Ascending aorta (tissue), 2 donors: ENCODE measurements around the gene SIGLECL1. TPM values are rescaled to one million over a fixed set of nuclear protein-coding genes. Genes with fewer than 3 reads are reported as not detected.

Experiments
- DNase-seq, 2 donors: peaks; one replicate each; pipeline ENCODE4 v3.0.0-alpha.2; 2019; ENCODE audit warnings: low spot score in 2 of 2
- H3K27ac ChIP-seq, 2 donors: fragments of 200-600 bp; sonication (generic); one replicate each; pipeline ENCODE4 v1.5.1; 2016 to 2017; ENCODE audit warnings: mild to moderate bottlenecking in 1 of 2
- H3K27me3 ChIP-seq: fragments of 200-600 bp; sonication (generic); one replicate; pipeline ENCODE4 v1.5.1; 2017
- H3K36me3 ChIP-seq, 2 donors: fragments of 200-600 bp; sonication (generic); one replicate each; pipeline ENCODE4 v1.5.1; 2016
- H3K4me1 ChIP-seq, 2 donors: fragments of 200-600 bp; sonication (generic); one replicate each; pipeline ENCODE4 v1.5.1; 2016 to 2017; ENCODE audit warnings: mild to moderate bottlenecking in 1 of 2
- H3K4me3 ChIP-seq, 2 donors: fragments of 200-600 bp; sonication (generic); one replicate each; pipeline ENCODE4 v1.5.1; 2016 to 2017; ENCODE audit warnings: mild to moderate bottlenecking in 1 of 2
- H3K9me3 ChIP-seq, 2 donors: fragments of 200-600 bp; sonication (generic); one replicate each; pipeline ENCODE4 v1.5.1; 2016
- CTCF ChIP-seq, 3 experiments: fragments of 200-600 bp in 2 of 3; fragments of 450-650 bp in 1 of 3; sonication (generic) in 2 of 3; IDR thresholded peaks; one replicate each; pipeline ENCODE4 v1.5.1; 2016 to 2019; ENCODE audit warnings: antibody characterized with exemption in 3 of 3, mild to moderate bottlenecking in 1 of 3, moderate library complexity in 1 of 3
- intact Hi-C: fragments of 100-400 bp; cut with DNase I; formaldehyde crosslinking; loops from one replicate; pipeline ENCODE4 v1.15.1; 2023
- total RNA-seq: library from RNA; depleted of rRNA; stranded (reverse); fragments of >200 nt; gene quantifications from one replicate; pipeline ENCODE4 v1.1.0, GENCODE V29; 2016

SIGLECL1 gene
- total RNA-seq, 1 donor from 2014 or later, result not detected

GRCh38 chr19:51294211-51294976 lies 43.5 kb downstream of the SIGLECL1 start:
- no peaks in the 10 kb centered on the region for H3K27me3 ChIP-seq
- DNase-seq, result no peak

DNA sequence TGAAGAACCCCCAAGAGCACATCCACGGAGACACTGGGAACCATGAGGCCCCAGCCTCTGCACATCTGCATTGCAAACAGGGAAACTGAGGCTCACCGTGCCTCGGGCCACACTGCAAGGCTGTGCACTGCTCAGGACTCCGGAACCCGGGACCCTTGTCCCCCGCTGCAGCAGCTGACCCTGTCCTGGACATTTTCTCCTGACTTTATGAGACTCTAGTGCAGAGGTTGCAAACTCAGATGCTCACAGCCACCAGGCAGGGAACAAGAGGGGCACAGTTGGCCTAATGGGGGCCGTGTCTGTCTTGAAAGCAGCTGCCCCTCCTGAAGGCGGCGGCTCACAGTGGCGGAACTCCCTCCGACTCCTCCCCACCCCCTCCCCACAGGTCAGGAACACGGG lies 44.1 kb downstream of the SIGLECL1 start:
- DNase-seq, result no peak
- TF ChIP-seq CTCF (IDR thresholded peaks at IDR 0.05), result no peak
- Histone ChIP-seq H3K27ac (no peak overlapping the region), H3K27me3 (no peaks in the 10 kb centered on the region), H3K9me3 (no peaks in the 10 kb centered on the region), H3K4me1 (no peaks in the 10 kb centered on the region), H3K36me3 (no peaks in the 10 kb centered on the region), H3K4me3 (no peak overlapping the region)
- intact Hi-C loops, result no loop called here

More at GRCh38 chr19:51294211-51294976, 43.5 kb downstream of the SIGLECL1 start:
- no peak for TF ChIP-seq CTCF (IDR thresholded peaks at IDR 0.05)
- Histone ChIP-seq H3K9me3 (no peaks in the 10 kb centered on the region), H3K36me3 (no peaks in the 10 kb centered on the region), H3K4me3 (no peak overlapping the region), H3K4me1 (no peaks in the 10 kb centered on the region), H3K27ac (no peak overlapping the region)
- intact Hi-C loops, result no loop called here

DNA sequence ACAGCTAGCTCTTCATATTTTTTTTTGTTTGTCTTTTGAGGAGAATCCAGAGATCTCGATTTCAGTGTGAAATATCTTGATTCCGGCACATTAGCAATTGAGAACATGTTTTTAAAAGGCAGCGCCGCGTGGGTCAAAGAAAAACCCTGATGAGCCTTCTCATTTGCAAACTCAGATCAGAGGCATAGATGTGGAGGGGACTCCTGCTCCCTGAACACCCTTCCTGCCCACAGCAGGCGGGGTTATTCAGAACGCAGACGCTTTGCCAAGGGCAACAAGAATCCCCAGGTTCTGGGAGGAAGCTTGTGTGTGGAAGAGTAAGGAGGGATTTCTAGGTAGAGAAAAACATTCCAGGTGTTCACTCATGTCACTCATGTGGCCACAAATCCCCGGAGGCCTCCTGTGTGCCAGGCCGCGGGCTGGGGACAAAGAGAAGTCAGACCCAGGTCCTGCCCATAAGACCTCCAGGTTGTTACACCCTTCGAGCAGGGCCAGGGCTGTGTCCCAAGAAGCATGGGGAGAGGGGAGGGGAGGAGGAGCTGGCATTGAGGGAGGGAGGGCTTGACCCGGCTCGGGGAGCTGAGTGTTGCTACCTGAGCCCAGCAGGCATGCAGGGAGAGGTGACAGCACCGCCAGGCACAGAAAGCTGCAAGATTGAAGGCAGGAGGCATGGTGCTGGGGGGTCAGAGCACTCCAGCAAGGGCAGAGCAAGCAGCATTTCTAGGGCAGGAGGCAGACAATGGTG lies 44.7 kb downstream of the SIGLECL1 start:
- H3K4me1 ChIP-seq, result no peaks in the 10 kb centered on the region
- no peak for TF ChIP-seq CTCF (IDR thresholded peaks at IDR 0.05)
- no peak for DNase-seq
- no peaks in the 10 kb centered on the region for H3K9me3 ChIP-seq
- intact Hi-C loops, result no loop called here
- H3K27me3 ChIP-seq, result no peaks in the 10 kb centered on the region
- H3K4me3 ChIP-seq, result no peak overlapping the region
- H3K36me3 ChIP-seq, result no peaks in the 10 kb centered on the region
- H3K27ac ChIP-seq, result no peak overlapping the region

GRCh38 chr19:51296336-51297093 lies 45.6 kb downstream of the SIGLECL1 start:
- intact Hi-C loops, result no loop called here
- no peaks in the 10 kb centered on the region for H3K36me3 ChIP-seq
- no peaks in the 10 kb centered on the region for H3K9me3 ChIP-seq
- H3K4me1 ChIP-seq, result no peaks in the 10 kb centered on the region
- TF ChIP-seq CTCF (IDR thresholded peaks at IDR 0.05), result no peak
- H3K4me3 ChIP-seq, result no peak overlapping the region
- H3K27me3 ChIP-seq, result no peaks in the 10 kb centered on the region
- H3K27ac ChIP-seq, result no peak overlapping the region
- DNase-seq, result no peak

GRCh38 chr19:51297406-51297805 lies 46.5 kb downstream of the SIGLECL1 start:
- H3K27ac ChIP-seq, result no peak overlapping the region
- no peaks in the 10 kb centered on the region for H3K27me3 ChIP-seq
- intact Hi-C loops, result no loop called here
- H3K9me3 ChIP-seq, result no peaks in the 10 kb centered on the region
- no peaks in the 10 kb centered on the region for H3K4me1 ChIP-seq
- no peak overlapping the region for H3K4me3 ChIP-seq
- DNase-seq, result no peak
- TF ChIP-seq CTCF (IDR thresholded peaks at IDR 0.05), result no peak
- H3K36me3 ChIP-seq, result no peaks in the 10 kb centered on the region
